ENCODE data around the gene ANKRD24.
A peak's percentile ranks its signal among the peaks of the same experiment; 100 is the strongest.
"Not testable (repeated sequence)": the region's sequence is repeated elsewhere in the genome, so short reads cannot be mapped to it uniquely, and the experiment has no call there.

Gene ANKRD24

GRCh38 chr19:4182084-4182810, at the start of gene ANKRD24, which contains the start of gene SIRT6:
ANKRD24 (plus strand) TSS chr19:4182689; CDS start chr19:4186426, 3,737 bp downstream.
SIRT6 (minus strand) TSS chr19:4182563; CDS start chr19:4182539, 24 bp downstream.
- peak; percentile 94 for DNase-seq

DNA sequence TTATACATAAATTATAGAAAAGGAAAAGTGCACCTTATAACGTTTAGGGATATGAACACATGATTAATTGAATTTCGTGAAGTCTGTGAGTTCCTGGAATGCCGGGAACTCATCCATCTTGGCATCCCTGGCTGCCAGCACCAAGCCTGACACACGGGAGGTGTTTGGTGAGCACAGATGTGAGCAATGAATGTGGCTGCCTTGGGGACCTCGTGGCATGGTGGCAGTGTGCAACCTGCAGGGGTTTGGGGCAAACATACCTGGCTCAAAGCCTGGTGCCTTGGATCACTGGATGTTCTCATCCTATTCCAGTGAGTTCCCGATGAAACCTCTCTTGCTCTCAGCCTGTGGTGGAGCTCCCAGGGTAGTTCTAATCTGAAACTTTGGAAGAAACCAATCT, 48.1 kb upstream of the ANKRD24 start:
- DNase-seq = no peak

- not testable (repeated sequence) for DNase-seq
These were observed 47.1 kb upstream of the ANKRD24 start for GRCh38 chr19:4135386-4135785.

DNA sequence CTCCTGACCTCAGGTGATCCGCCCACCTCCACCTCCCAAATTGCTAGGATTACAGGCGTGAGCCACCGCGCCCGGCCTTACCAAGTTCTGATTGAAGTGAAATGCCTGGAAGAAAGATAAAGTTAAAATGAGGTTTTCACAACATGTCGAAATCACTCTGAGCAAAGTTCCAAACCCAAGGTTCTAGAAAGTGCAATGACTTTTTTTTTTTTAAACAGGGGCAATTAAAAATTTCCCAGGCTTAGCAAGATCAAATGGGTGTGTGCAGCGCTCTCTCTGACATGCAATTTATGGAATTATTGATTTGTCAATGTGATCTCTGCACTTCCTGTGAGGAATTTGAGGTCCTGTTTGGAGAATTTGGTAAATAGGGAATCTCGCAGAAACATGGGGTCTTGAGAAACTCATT, 45.8 kb upstream of the ANKRD24 start:
- no peak for DNase-seq

DNA sequence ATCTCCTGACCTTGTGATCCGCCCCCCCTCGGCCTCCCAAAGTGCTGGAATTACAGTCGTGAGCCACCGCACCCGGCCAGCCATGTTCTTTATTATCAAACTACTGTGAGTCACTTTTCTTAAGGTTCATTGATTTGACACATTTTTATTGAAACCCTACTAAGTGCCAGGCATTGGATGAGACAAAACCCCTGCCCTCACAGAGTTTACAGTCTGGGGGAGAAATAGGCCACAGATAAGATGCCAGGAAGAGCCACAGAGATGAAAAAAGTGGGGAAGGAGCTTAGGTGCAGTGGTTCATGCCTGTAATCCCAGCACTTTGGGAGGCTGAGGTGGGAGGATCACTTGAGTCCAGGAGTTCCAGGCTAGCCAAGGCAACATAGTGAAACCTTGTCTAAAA, 44.0 kb upstream of the ANKRD24 start:
- DNase-seq = no peak

DNA sequence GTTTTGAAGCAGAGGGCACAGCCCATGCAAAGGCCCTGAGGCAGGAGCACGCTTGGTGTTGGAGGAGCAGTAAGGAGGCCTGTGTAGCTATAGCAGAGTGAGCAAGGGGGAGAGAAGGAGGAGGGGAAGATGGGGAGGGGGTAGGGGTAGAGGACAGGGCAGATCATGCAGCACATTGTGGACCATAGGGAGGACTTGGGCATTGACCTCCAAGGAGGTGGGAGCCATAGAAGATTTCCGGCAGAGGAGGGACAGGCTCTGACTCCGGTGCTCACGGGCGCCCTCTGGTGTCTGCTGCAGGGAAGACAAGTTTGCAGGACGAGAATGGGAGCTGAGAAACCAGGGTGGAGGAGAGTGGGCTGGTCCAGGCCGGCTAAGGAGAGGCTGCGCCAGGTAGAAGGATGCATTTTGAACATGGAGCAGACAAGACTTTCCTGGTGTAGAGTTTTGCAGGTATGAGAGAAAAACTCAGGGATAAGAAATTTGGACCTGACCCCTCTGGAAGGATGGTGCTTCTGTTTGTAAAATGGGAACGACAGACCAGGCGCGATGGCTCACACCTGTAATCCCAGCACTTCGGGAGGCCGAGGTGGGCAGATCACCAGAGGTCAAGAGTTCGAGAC, 42.8 kb upstream of the ANKRD24 start:
- peak; percentile 72 for DNase-seq

DNA sequence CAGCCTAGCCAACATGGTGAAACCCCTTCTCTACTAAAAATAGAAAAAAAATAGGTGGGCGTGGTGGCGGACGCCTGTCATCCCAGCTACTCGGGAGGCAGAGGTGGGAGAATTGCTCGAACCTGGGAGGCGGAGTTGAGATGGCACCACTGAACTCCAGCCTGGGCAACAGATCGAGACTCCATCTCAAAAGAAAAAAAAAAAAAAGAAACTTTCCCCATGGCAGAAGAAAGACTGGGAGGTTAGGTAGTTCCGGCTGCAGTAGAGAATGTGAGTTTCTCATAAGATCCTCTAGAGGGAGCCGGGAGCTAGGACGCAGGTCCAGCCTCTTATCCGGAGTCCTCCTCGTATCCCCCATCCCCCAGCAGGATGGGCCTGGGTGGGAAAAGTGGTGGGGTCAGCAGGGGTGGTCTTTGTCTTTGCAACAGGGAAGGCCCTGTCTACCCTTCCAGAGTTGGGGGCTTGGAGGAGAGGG, 42.2 kb upstream of the ANKRD24 start:
- no peak for DNase-seq

- DNase-seq = not testable (repeated sequence)
These were observed 39.6 kb upstream of the ANKRD24 start for GRCh38 chr19:4142916-4143315.

DNA sequence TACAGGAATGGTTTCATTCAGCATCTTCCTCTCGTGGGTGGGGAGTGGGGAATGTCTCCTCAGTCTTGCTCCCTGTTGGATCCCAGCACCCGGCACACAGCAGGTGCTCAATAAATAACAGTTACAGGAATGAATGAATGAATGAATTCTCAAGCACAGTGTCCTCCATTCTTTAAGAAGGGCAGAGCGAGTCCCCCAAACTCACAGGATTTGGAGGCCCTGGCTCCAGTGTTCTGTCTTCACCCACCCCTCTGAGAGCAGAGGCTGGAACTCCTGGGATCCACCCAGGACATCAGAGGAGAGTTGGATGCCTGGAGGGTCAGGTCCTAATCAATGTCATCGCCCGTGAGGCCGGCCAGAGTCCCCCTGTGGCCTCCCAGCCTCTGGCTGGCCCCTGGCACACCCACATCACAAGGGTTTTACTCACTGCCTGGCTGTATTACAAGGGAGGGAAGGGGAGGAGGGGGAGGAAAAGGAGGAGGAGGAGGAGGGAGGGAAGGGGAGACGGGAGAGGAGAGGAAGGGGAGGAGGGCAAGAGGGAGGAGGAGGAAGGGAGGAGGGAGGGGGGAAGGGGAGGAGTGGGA, 37.7 kb upstream of the ANKRD24 start:
- DNase-seq = no peak

DNA sequence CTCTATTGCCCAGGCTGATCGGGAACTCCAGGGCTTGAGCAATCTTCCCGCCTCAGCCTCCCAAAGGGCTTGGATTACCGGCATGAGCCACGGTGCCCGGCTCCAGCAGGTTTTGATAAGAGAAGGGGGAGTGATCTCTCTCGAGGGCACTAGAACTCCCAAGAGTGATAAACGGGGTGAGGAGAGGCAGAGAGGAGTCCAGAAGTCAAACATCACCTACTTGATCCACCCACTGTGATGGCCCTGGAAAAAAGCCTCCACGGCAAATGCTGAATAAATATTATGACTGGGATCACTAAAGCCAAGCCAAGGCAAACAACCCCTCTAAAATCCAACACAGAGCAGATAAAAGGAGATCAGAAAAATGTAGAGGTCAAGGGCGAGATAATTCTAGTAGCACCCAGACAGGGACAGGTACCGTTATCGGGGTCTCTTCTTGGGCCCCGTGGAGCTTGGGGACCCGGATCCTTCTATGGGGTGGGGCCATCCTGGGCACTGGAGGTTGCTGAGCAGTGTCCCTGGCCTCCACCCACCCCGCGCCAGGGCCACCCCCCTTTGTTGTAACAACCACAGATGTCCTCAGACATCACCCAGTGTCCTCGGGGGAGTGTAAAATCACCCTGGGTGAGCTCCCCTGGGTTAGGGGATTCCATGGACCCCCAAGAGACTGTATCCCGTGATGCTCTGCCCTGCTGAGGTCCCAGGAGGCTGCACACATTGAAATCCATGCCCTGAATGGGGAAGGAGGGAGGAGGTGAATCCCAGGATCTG, 32.8 kb upstream of the ANKRD24 start:
- no peak for DNase-seq

GRCh38 chr19:4151623-4152022, 30.9 kb upstream of the ANKRD24 start:
- no peak for DNase-seq

GRCh38 chr19:4152241-4152998, 30.1 kb upstream of the ANKRD24 start:
- no peak for DNase-seq

GRCh38 chr19:4154571-4155312, 27.7 kb upstream of the ANKRD24 start:
- DNase-seq = no peak

- DNase-seq = no peak
These were observed 25.3 kb upstream of the ANKRD24 start for GRCh38 chr19:4157164-4157563.

DNA sequence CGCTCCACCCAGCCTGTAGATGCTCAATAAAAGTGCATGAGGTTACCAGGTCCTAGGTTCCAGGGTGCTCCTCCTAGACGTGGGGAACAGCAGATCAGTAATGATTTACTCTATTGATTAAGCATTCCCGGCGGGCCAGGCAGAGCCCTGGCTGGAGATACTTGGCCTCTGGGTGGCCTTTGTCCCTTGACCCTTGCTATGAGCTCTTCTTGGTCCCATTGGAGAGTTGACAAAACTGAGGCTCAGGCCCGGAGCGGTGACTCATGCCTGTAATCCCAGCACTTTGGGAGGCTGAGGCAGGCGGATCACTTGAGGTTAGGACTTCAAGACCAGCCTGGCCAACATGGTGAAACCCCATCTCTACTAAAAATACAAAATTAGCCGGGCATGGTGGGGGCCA, 24.5 kb upstream of the ANKRD24 start:
- not testable (repeated sequence) for DNase-seq

GRCh38 chr19:4161415-4162077, 20.9 kb upstream of the ANKRD24 start:
- no peak for DNase-seq

- no peak for DNase-seq
These were observed 18.2 kb upstream of the ANKRD24 start for GRCh38 chr19:4164262-4164661.

GRCh38 chr19:4171676-4172075, 10.8 kb upstream of the ANKRD24 start:
- no peak for DNase-seq

- DNase-seq = peak; percentile 83
These were observed 9.5 kb upstream of the ANKRD24 start for GRCh38 chr19:4172861-4173473.

- DNase-seq = no peak
These were observed 8.8 kb upstream of the ANKRD24 start for GRCh38 chr19:4173479-4174212.
